ENCODE measurements around the gene AZU1. TPM values are rescaled to one million over a fixed set of nuclear protein-coding genes. Genes with fewer than 3 reads are reported as not detected.

Gene AZU1
- total and polyA plus RNA-seq, 4 donors: 0.08 to 20.2 (median 0.99) TPM

DNA sequence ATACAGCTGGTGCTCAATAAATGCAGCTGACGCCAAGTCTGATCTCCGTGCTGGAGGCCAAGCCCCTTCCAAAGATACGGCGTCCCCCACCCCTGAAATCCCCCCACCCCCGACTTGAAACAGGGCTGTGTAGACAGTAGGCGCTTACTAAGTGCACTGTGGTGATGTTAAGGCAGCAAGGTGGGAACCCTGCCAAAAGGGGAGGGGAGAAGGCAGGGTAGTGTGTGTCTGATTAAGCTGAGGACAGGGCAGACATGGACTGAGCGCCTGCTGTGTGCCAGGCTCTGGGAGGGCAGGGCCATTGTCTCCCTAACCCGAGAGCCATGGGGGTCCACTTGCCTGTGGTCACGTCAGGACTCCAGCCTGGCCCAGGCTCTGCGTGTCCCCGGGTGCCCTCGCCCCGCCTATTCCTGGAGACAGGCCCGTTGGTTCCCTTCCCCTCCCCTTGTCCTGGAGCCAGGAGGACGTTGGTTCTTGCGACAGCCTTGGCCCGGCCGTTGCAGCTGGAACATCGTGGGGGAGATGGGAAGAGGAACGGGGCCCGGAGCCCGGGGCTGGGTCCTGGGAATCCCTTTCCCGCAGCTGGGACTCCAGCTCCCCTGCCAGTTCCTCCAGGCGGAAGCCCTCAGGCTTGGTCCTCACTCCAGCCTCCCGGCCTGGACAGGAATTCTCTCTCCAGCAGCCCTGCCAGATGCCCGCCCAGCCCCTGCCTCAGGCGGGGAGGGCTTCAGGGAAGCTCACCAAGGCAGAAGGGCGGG lies 22.8 kb downstream of the AZU1 start:
- H3K9me3 ChIP-seq (ENCODE audit: control insufficient read depth in 4 of 4, low read length in 3 of 4): no peaks in the 10 kb centered on the region
- TF ChIP-seq GABPA (IDR thresholded peaks at IDR 0.05 in 1 of 2, conservative IDR thresholded peaks at IDR 0.05 in 1 of 2) (peak in 1 of 2 donors; percentile 12), RXRA (IDR thresholded peaks at IDR 0.05) (peak; percentile 95 to 98), RAD21 (IDR thresholded peaks at IDR 0.05) (peak in 1 of 2 donors; percentile 54), SP1 (IDR thresholded peaks at IDR 0.05) (peak; percentile 84), JUND (IDR thresholded peaks at IDR 0.05) (no peak), CTCF (IDR thresholded peaks at IDR 0.05; ENCODE audit: low read depth, low read length, missing input control) (no peak), HNF4A (conservative IDR thresholded peaks at IDR 0.05) (peak; percentile 43 to 47), NR2F2 (IDR thresholded peaks at IDR 0.05) (peak; percentile 83)
- TF ChIP-seq, protein P1, sequence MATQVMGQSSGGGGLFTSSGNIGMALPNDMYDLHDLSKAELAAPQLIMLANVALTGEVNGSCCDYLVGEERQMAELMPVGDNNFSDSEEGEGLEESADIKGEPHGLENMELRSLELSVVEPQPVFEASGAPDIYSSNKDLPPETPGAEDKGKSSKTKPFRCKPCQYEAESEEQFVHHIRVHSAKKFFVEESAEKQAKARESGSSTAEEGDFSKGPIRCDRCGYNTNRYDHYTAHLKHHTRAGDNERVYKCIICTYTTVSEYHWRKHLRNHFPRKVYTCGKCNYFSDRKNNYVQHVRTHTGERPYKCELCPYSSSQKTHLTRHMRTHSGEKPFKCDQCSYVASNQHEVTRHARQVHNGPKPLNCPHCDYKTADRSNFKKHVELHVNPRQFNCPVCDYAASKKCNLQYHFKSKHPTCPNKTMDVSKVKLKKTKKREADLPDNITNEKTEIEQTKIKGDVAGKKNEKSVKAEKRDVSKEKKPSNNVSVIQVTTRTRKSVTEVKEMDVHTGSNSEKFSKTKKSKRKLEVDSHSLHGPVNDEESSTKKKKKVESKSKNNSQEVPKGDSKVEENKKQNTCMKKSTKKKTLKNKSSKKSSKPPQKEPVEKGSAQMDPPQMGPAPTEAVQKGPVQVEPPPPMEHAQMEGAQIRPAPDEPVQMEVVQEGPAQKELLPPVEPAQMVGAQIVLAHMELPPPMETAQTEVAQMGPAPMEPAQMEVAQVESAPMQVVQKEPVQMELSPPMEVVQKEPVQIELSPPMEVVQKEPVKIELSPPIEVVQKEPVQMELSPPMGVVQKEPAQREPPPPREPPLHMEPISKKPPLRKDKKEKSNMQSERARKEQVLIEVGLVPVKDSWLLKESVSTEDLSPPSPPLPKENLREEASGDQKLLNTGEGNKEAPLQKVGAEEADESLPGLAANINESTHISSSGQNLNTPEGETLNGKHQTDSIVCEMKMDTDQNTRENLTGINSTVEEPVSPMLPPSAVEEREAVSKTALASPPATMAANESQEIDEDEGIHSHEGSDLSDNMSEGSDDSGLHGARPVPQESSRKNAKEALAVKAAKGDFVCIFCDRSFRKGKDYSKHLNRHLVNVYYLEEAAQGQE (IDR thresholded peaks at IDR 0.05): peak; percentile 18
- 16% methylated on average over 28 of the region's 28 CpGs for WGBS
- no peak for DNase-seq (ENCODE audit: low spot score)
- peaks cover 0 to 2% (median 0%) of the 10 kb centered on the region in 4 donors for H3K27me3 ChIP-seq (ENCODE audit: control insufficient read depth in 4 of 4, insufficient read depth in 4 of 4, low read length in 3 of 4)
- H3K4me1 ChIP-seq (ENCODE audit: control insufficient read depth in 4 of 4, insufficient read depth in 4 of 4, low read length in 3 of 4): peaks cover 5 to 12% (median 8%) of the 10 kb centered on the region in 4 donors
- peak overlapping the region; percentile 34 to 52 for H3K27ac ChIP-seq (ENCODE audit: low read depth in 1 of 2, low read length in 2 of 2)
- no peak overlapping the region for H3K4me3 ChIP-seq (ENCODE audit: low read depth in 1 of 3, low read length in 3 of 3)
- H3K36me3 ChIP-seq (ENCODE audit: control insufficient read depth in 4 of 4, insufficient read depth in 3 of 4, low read depth in 1 of 4, low read length in 3 of 4): no peaks in the 10 kb centered on the region
- H3K9ac ChIP-seq (ENCODE audit: low read depth in 1 of 2, low read length in 2 of 2): no peak overlapping the region

DNA sequence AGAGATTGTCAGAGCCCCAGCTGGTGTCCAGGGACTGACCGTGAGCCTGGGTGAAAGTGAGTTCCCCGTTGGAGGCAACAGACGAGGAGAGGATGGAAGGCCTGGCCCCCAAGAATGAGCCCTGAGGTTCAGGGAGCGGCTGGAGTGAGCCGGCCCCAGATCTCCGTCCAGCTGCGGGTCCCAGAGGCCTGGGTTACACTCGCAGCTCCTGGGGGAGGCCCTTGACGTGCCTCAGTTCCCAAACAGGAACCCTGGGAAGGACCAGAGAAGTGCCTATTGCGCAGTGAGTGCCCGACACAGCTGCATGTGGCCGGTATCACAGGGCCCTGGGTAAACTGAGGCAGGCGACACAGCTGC lies 23.3 kb downstream of the AZU1 start:
- Histone ChIP-seq H3K27me3 (ENCODE audit: control insufficient read depth in 4 of 4, insufficient read depth in 4 of 4, low read length in 3 of 4) (peaks cover 0 to 2% (median 0%) of the 10 kb centered on the region in 4 donors), H3K27ac (ENCODE audit: low read depth in 1 of 2, low read length in 2 of 2) (peak overlapping the region; percentile 34 to 44), H3K36me3 (ENCODE audit: control insufficient read depth in 4 of 4, insufficient read depth in 3 of 4, low read depth in 1 of 4, low read length in 3 of 4) (no peaks in the 10 kb centered on the region), H3K9me3 (ENCODE audit: control insufficient read depth in 4 of 4, low read length in 3 of 4) (no peaks in the 10 kb centered on the region), H3K9ac (ENCODE audit: low read depth in 1 of 2, low read length in 2 of 2) (no peak overlapping the region), H3K4me1 (ENCODE audit: control insufficient read depth in 4 of 4, insufficient read depth in 4 of 4, low read length in 3 of 4) (peaks cover 5 to 12% (median 8%) of the 10 kb centered on the region in 4 donors), H3K4me3 (ENCODE audit: low read depth in 1 of 3, low read length in 3 of 3) (no peak overlapping the region)
- TF ChIP-seq CTCF (IDR thresholded peaks at IDR 0.05; ENCODE audit: low read depth, low read length, missing input control) (no peak), RXRA (IDR thresholded peaks at IDR 0.05) (no peak), FOXA2 (IDR thresholded peaks at IDR 0.05) (no peak)
- WGBS: 42% methylated on average over 13 of the region's 13 CpGs
- DNase-seq (ENCODE audit: low spot score): no peak

Measured in liver (tissue), 9 donors.